NCI-H2171 treated with DMSO at 0.1 percent for 48 hours (cell line): Measurements from ENCODE around the gene TBX21.

Source experiments
- DNase-seq: peaks from one replicate; lab custom pipeline; 2025; lab: John Stamatoyannopoulos, UW

The TBX21 gene

DNA sequence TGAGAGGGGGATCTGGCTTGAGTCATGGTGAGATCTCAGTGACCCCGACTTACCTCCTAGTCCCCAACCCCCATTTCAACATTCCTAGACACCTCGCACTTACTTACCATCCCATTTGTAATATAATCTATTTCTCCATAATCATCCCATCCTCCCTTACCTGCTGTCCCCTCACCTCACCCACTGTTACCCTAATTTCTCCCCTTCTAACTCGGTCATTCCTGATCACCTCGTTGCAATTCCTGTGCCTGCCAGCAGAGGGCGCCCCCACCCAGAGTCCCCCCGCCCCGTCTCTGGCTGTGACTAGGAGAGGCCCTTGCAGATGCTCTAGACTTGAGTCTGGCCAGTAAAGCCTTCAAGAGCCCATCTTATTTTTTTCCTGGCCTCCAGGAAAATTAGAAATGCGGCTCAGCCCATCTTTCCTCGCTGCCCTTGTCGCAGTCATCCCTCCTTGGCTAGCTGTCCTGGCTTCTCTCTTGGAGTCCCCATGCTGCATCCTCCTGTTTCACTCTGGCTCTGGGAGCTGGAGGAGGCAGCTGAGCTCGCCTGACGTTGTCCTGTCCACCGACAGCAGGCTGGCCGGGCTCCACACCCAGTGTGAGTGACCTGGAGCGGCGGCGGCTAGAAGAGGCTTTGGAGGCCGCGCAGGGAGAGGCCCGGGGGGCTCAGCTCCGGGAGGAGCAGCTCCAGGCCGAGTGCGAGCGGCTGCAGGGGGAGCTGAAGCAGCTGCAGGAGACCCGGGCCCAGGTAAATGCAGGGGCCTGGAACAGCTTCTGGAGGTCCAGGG, 34.1 kb upstream of the TBX21 start:
- DNase-seq: peak; percentile 49

DNA sequence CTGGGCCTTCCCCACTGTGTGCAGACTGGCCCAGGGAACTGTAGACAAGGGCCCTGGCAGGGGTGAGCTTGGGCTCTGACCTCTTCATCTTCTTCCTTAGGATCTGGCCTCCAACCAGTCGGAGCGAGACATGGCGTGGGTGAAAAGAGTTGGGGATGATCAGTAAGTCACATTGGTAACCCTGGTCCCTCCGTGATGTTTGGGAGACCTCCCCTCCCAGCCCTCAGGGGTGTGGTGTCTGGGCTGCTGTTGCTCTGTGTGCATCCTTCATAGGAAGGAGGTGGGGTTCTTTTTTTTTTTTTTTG, 33.5 kb upstream of the TBX21 start:
- DNase-seq: no peak

DNA sequence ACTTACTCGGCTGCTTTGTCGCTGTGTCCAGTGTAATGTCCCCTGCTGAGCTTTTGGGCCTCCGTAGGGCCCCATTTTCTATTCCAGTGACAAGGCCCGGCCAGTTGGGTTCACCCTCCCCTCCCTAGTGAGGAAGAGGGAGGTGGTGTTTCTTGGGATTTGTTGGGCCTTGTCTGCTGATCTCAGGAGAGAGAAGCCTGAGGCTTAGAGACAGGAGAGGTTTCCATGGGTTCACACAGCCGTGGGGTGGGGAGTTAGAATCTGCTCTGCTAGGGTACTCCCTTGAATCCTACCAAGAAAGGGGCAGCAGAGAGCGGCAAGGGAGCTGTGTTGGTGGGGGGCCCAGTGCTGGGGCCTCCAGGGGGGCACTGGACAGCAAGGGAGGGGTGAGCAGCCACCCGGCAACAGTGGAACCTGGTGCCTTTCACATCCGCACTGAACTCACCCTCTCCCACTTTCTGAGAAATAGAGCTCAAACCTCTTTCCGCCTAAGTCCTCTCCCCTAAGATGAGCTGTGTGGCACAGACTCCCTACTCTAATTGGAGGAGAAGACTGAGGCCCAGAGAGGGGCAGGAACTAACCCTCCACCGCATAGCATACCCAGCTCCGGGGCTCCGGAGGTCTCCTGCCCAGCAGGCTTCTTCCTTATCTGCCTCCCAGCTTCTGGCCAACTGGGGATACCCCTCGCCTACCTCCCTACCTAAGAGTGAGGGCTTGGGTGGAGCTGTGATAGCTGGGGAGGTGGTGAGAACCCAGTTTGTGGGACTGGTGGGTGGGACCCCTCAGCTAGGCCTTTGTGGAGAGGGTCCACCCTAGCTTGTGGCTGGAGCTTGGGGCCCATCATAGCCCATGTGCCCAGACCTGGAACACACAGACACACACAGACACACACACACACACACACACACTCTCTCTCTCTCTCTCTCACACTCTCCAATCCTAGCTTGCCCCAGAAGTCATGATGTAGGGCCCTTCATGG, 32.3 kb upstream of the TBX21 start:
- DNase-seq: no peak

DNA sequence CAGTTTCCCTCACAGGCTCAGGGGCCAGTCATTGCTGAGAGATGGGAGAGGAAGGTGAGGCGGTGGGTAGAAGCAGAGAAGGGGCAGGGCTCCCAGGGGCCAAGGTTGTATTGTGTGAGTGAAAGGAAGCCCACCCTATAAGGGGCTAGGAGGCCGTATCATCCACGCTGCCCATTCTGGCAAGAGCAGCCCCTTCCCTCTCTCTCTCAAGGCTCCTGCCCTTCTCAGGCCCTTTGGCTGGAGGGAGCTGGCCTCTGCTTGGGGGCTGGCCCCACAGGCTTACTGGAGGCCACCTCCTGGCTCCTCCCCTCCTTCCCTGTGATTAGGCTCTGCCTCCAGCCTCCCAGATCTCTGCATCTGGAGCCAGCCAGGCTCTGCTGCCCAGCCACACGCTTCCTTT, 31.4 kb upstream of the TBX21 start:
- DNase-seq: no peak

DNA sequence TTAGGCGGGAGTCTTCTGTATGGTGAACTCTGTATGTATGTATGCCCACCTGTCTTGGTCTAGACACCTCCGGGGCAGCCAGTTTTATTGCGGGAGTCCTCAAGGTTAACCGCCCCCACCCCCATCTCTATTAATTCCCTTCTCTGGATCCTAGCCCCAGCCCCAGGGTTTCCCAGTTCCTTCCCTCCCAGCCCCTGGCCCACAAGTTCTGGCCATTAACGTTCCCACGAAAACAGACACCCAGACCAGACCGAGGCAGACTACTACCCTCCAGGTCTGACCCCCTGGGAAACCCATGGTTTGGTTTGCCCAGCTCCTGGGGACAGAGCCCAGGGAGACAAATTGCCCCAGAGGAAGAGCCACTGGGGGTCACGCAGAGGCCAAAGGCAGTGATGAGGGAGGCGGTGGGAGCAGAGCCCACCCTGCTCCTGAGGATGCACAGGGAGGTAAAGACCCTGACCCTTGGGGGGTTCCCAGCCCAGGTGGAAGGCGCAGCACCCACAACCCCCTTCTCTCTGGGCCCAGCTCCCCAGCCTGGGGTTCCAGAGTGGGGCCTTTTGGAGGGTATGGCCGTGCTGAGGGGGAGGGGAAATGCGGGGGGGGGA, 30.5 kb upstream of the TBX21 start:
- no peak for DNase-seq

DNA sequence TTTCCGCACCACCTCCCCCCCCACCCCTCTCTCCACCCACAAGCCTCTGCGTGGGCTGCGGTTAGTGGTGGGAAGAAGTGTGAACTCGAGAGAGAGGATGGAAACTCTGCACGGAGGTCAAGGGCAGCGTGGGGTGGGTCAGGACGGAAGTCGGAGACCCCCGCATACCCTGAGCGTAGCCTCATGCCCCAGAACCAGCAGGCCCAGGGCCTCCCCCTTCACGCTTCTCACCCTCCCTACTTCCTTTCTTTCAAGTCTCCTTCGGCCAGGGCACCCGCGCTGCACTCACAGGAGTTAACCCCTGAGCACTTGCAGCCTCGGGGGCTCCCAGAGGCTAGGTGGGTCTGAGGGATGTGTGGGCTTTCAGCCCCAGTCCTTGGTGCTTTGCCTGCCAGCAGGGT, 29.8 kb upstream of the TBX21 start:
- DNase-seq: no peak

DNA sequence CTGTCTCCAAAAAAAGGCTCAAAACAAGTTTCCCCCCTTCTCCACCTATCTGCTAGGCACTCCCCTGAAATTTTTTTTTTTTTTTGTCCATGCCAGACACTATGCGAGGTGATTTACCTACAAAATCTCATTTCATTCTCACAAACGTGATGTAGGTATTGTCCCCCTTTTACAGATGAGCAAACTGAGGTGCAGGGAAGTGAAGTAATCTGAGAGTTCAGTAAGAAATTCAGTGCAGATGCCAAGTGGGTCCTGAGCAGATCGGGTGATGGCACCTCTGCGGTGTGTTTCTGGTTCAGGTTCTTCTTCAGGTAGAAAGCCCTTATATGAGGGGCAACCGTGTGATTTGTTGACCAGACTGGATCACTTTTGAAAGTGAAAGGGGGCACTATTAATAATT, 29.4 kb upstream of the TBX21 start:
- no peak for DNase-seq

DNA sequence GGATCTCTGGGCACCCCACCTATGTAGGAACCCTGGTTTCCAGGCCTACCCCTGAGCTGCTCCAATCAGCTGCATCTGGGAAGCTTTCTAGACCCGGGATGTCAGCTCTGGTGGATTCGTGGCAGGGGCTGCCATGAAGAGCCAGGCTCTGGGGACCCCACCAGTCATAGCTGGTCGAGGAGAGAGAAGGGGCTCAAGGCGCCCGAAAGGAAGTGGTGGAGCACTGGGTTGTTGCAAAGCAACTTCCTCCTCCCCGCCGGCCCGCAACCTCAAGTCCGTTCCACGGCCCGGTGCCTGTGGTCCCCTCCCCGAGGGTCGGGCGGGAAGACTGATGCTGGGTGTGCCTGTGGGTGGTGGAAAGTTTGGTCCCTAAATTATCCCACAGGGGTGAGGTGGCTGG, 28.9 kb upstream of the TBX21 start:
- DNase-seq: no peak

DNA sequence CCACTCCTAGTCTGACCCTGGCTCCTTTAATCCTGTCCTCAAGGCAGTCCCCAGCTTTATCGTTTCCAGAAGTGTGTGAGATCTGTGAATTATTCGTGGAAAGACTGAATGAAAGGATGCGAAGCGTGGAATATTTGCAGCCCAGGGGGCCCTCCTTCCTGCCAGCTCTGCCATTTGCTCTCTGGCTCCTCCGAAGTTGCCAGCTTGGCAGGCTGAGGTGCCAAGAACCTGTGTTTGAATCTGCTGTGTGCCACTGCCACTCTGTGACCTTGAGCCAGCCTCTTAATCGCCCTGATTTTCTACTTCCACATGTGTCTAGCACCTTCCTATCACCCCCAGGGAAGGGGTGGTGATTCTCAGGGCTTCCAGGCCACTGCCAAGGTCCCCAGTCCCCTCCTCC, 28.3 kb upstream of the TBX21 start:
- DNase-seq: no peak

DNA sequence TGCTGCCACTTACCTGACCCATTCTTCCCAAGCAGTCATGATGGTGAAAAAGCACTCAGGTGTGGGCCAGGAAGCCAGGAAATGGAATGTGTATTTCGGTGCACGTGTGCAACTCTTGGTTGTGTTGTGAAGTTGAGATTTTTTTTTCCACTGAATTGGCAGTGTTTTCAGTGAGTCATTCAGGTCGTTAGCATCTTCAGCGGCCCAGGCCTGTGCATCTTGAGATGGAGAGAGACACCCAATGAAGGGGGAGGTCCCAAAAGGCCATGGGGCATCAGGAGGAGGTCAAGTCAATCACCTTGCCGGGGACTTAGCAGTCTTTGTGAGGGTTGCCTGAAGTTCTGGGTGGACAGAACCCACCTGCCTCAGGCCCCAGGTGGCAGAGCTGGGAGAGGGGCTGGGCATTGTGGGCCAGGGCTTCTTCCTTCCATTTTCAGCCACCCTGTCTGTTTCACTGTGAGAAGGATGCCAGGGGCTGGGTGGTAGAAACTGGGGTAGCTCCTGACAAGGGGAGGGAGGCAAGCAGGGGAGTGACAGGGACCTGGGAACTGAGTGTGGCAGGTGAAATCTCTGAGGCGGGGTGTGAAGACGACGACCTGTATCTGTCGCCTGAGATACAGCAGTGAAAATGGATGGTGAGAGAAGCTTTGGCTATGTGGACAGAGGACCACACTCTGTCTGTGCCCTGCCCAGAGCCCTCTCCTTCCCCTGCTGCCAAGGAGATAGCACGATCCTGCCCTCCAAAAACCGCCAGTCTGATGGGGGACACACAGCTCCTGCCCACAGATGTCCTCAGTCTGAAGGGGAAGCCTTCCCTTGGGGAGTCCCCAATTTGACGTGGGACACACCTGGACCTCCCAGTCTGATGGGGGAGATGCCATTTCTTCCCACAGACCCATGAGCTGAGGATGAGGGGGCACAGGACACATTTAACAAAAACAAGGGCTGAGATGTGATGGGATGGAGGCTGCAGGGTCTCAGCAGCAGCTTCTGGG, 27.2 kb upstream of the TBX21 start:
- DNase-seq: no peak

DNA sequence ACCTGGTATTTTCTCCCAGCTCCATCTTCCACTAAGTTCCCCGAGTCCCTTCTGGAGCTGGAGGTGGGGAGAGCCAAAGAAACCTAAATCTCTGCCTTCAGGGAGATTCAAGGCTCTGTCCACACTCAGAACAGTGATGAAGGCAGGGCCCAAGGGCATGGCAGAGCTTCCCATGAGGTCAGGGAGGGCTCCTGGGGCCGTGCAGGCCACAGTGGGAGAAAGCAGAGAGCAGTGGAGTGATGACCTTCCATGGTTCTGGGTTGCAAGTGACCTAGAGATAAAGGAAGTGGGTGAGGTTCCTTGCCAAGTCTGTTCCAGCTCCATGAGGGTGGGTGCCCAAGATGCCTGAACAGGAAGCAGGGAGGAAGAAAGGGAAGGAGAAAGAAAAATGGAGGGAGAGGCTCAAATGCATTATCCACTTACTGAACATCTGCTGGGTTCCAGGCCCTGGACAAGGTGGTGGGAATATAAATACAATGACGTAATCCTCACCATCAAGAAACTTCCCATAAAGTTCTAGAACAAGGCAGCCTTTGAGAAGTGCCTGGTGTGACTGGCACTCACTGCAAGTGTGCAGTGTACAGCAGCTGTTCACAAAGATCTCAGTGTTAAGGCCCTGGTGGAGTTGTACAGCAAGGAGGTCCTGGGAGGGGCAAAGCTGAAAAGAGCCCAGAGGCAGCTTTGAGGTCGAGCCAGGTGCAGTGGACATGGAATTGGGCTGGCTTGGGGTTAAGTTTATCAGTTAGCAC, 25.8 kb upstream of the TBX21 start:
- DNase-seq: no peak

DNA sequence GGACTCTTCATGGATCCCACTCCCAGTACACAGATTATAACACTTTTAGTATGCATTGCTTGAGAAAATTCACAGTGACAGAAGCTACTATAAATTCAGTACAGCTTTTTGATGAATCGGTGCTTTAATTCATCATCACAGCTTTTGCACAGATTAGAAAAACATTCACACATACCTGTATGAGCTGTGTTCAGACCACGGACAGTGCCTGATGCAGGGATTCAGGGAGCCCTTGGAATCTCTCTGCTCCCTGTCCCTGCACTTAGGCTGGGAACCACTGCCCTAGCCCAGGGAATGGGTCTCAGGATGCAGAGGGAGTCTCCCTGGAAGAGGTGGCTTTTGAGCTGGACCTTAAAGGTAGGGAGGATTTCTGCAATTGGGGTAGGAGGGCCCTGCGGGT, 25.2 kb upstream of the TBX21 start:
- no peak for DNase-seq

DNA sequence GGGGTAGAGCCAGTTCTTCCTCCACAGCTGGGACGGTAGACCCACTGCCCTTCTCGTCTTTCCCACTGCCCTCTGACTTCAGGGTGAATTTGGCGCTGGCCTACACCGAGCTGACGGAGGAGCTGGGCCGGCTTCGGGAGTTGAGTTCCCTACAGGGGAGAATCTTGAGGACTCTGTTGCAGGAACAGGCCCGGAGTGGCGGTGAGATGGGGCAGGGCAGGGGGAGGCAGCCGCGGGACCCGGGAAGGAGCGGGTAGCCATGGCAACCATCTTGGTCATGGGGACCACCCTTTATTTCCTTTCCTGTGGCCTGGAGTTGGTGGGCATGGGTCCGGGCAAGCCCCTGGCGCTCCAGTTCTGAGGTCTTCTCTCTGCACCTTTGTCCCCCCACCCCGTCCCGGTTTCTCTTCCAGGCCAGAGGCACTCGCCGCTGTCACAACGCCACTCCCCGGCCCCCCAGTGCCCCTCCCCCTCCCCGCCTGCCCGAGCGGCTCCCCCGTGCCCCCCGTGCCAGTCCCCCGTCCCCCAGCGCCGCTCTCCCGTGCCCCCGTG, 24.6 kb upstream of the TBX21 start:
- no peak for DNase-seq

DNA sequence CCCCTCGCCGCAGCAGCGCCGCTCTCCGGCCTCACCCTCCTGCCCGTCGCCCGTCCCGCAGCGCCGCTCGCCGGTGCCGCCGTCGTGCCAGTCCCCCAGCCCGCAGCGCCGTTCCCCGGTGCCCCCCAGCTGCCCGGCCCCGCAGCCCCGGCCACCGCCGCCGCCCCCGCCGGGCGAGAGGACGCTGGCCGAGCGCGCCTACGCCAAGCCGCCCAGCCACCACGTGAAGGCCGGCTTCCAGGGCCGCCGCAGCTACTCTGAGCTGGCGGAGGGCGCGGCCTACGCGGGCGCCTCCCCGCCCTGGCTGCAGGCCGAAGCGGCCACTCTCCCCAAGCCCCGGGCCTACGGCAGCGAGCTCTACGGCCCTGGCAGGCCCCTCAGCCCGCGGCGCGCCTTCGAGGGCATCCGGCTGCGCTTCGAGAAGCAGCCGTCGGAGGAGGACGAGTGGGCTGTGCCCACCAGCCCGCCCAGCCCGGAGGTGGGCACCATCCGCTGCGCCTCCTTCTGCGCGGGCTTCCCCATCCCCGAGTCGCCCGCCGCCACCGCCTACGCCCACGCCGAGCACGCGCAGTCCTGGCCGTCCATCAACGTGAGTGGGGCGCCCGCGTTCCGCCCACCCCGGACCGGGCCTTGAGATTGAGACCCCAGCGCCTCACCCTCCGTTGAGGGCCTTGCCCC, 24.0 kb upstream of the TBX21 start:
- no peak for DNase-seq

DNA sequence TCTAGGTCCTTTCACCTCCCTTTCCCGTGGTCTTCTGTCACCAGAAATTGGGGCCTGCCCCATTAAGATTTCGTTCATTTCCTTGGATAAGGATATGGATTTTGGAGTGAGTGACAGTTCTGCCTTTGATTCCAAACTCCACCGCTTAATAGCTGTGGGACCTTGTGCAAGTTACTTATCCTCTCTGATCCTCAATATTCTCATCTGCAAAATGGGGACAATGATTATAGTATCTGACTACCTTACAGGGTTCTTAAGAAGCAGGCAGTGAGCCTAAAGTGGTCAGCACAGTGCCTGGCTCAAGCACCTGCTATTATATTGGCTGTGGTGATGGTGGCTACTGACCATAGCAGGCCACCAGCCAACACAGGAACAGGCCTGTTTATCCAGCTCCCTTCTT, 23.4 kb upstream of the TBX21 start:
- no peak for DNase-seq

DNA sequence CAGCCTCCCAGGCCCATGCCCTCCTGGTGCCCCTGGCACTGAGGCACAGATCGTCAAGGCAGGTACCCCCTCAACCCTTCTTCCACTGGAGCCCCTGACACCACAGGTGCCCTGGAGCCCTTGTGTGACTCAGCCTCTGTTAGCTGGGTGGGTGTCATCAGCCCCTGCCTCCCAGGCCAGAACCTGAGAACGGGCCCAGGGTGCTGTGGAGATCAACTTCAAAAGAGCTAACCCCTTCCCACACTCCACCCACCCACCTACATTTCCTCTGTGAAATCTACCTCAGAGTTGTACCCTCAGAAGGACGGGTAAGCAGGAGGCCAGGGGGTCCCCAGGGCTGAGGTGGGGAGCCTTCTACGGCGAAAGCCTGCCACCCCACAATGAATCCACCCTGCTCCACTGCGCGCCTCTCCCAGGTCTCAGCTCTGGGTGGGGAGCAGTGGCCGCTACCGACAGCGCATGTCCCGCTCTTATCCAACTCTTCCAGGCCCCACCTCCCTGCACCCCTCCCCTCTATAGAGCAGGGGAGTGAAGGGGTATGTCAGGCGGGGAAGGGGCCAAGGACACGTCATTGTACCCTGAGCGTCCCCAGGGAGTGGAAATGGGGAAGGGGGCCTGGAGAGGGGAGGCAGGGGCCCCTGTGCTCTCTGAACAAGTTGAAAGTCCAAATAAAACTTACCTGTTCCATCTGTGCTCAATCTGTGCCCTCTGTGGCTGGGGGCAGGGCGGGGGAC, 21.5 kb upstream of the TBX21 start:
- DNase-seq: no peak

DNA sequence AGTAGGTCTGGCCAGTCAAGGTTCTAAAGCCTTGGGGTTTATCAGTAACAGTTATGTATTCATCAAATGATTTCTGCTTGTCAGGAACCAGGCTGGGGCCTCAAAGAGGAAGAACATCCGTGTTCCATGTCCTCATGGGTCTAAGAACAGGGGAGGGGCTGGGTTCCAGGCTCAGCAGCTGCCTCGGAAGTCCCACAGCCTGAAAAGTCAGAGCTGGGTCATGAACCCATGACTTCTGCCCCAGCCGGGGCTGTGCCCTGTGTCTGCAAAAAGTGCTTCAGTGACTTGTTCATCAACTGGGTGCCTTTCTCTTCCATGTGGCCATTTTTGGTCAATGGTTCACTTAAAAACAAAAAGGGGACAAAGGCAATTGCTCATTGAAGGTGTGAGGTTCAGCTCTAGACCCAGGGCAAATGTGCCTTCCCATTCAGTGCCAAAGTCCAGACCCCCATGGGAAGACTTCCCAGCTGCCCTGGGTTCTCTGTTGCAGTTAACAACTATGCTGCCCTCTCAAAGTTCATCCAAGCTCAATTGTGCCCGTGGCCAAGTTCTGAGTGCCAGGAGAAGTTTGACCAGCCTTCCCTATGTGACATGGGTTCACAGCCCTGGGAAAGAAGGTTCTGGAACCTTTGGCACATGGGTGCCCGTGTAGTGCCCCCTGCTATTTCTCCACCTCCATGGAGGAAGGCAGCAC, 20.6 kb upstream of the TBX21 start:
- no peak for DNase-seq

DNA sequence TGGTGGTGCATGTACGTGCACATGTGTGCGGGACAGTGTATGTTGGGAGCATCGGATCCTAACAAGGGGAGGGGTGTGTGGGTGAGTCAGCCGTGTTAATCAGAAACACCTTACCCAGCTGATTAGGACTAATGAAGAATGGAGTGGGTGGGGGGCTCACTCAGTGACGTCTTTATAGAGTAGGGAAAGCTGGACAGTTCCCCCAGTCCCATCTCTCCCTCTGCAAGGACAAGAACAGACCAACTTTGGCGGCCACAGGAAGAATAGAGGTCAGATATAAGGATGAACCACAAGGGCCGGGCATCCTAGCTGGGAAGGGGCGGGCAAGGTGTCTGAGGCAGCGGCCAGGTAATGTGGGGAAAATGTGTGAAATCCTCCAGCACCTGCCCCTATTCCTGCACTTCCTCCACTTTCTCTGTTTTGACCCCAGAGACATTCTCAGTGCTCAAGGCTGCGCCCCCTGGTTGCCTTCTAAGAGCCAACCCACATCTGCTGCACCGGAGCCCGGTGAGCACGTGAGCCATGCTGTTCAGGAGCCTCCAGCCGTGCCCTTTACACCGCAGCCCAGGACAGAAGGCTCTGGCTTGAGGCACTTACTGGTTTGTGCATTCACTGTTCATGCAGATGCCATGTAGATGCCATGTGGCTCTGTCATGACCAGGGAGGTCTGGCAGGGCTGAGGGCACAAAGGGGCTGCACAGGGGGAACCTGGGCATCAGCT, 18.9 kb upstream of the TBX21 start:
- DNase-seq: no peak
